SK-N-SH (cell line): ENCODE data around the gene TGM3. TPM values are rescaled to one million over a fixed set of nuclear protein-coding genes. Genes with fewer than 3 reads are reported as not detected.
"Not testable (repeated sequence)": the region's sequence is repeated elsewhere in the genome, so short reads cannot be mapped to it uniquely, and the experiment has no call there.

Source experiments
- CTCF ChIA-PET: fragments of 300-600, 350-600 bp; formaldehyde crosslinking; extraction: SDS; loops from one replicate; lab custom pipeline; 2021; lab: Yijun Ruan, JAX
- POLR2A ChIA-PET: fragments of 350-600 bp; sonication (Branson Sonifier 250); formaldehyde crosslinking; extraction: SDS; loops from one replicate; lab custom pipeline; 2020; ENCODE audit warnings: antibody characterized with exemption, inconsistent platforms; lab: Yijun Ruan, JAX
- DNase-seq: peaks from one replicate; pipeline ENCODE4 v3.0.0; 2012
- H2AFZ ChIP-seq: fragments of 200-600 bp; sonication (generic); 2 replicates; pipeline ENCODE4 v1.8.1; 2016; ENCODE audit warnings: antibody characterized with exemption, mild to moderate bottlenecking, low read depth
- H3F3A ChIP-seq: fragments of 200-600 bp; sonication (generic); replicated peaks from 2 replicates; pipeline ENCODE3; 2016; ENCODE audit warnings: antibody characterized with exemption, mild to moderate bottlenecking; ENCODE audit not compliant: insufficient read depth
- H3K27ac ChIP-seq, 2 experiments: fragments of 200-500 bp in 1 of 2; fragments of 200-600 bp in 1 of 2; sonication (Bioruptor generic) in 1 of 2; sonication (generic), shearing (Covaris generic) in 1 of 2; 2 replicates each; pipeline versions ENCODE4 v1.5.1 to v1.6.1; 2014 to 2016; ENCODE audit warnings: low read depth in 2 of 2, inconsistent platforms in 1 of 2, low read length in 1 of 2, mild to moderate bottlenecking in 1 of 2, mixed read lengths in 1 of 2
- H3K27me3 ChIP-seq: fragments of 200-600 bp; sonication (generic), shearing (Covaris generic); 2 replicates; pipeline ENCODE4 v1.6.1; 2016; ENCODE audit warnings: mixed run types; ENCODE audit not compliant: insufficient read depth
- H3K36me3 ChIP-seq, 2 experiments: fragments of 200-500 bp in 1 of 2; fragments of 200-600 bp in 1 of 2; sonication (Bioruptor generic) in 1 of 2; sonication (generic) in 1 of 2; replicated peaks in 1 of 2; 2 replicates each; pipeline versions ENCODE3 to v1.5.1; 2014 to 2016; ENCODE audit warnings: low read length in 1 of 2, mild to moderate bottlenecking in 1 of 2; ENCODE audit not compliant: insufficient read depth in 2 of 2, control insufficient read depth in 1 of 2
- H3K4me1 ChIP-seq, 2 experiments: fragments of 200-500 bp in 1 of 2; fragments of 200-600 bp in 1 of 2; sonication (Bioruptor generic) in 1 of 2; sonication (generic), shearing (Covaris generic) in 1 of 2; 2 replicates each; pipeline versions ENCODE4 v1.5.1 to v1.6.1; 2014 to 2016; ENCODE audit warnings: low read depth in 1 of 2, low read length in 1 of 2, mixed run types in 1 of 2; ENCODE audit not compliant: insufficient read depth in 2 of 2, control insufficient read depth in 1 of 2
- H3K4me2 ChIP-seq: fragments of 200-600 bp; sonication (generic), shearing (Covaris generic); 2 replicates; pipeline ENCODE4 v1.6.1; 2017; ENCODE audit warnings: mixed run types
- H3K4me3 ChIP-seq, 2 experiments: fragments of 200-500 bp in 1 of 2; fragments of 200-600 bp in 1 of 2; sonication (Bioruptor generic) in 1 of 2; sonication (generic), shearing (Covaris generic) in 1 of 2; 2 replicates each; pipeline versions ENCODE4 v1.5.1 to v1.8.1; 2014 to 2016; ENCODE audit warnings: low read depth in 2 of 2, inconsistent platforms in 1 of 2, low read length in 1 of 2, mild to moderate bottlenecking in 1 of 2, mixed read lengths in 1 of 2, moderate library complexity in 1 of 2
- H3K79me2 ChIP-seq: fragments of 200-600 bp; sonication (generic); 2 replicates; pipeline ENCODE4 v1.8.1; 2017; ENCODE audit warnings: mild to moderate bottlenecking; ENCODE audit not compliant: insufficient read depth
- H3K9ac ChIP-seq: fragments of 200-600 bp; sonication (generic); 2 replicates; pipeline ENCODE4 v1.6.1; 2017; ENCODE audit warnings: mixed run types
- H3K9me2 ChIP-seq: fragments of 200-600 bp; sonication (generic); 2 replicates; pipeline ENCODE4 v1.6.1; 2017; ENCODE audit warnings: mixed run types
- H3K9me3 ChIP-seq: fragments of 200-600 bp; sonication (generic); 2 replicates; pipeline ENCODE4 v1.6.1; 2017; ENCODE audit warnings: mixed run types, mild to moderate bottlenecking, moderate library complexity
- H4K20me1 ChIP-seq: fragments of 200-600 bp; sonication (generic); 2 replicates; pipeline ENCODE4 v1.6.1; 2017; ENCODE audit warnings: mild to moderate bottlenecking, mixed run types; ENCODE audit not compliant: insufficient read depth
- EP300 ChIP-seq, 2 experiments: IDR thresholded peaks; 2 replicates each; pipeline versions ENCODE4 v1.4.0 to v1.6.1; 2012; ENCODE audit warnings: borderline replicate concordance in 1 of 2, low read depth in 1 of 2, low read length in 1 of 2
- JUND ChIP-seq: IDR thresholded peaks from 2 replicates; pipeline ENCODE4 v1.4.0; 2012
- MEF2A ChIP-seq: IDR thresholded peaks from 2 replicates; pipeline ENCODE4 v1.4.0; 2012; ENCODE audit warnings: low read depth, borderline replicate concordance
- RAD21 ChIP-seq: IDR thresholded peaks from 2 replicates; pipeline ENCODE4 v1.6.1; 2012; ENCODE audit warnings: mild to moderate bottlenecking, low read length
- YY1 ChIP-seq: IDR thresholded peaks from 2 replicates; pipeline ENCODE4 v1.4.0; 2012; ENCODE audit warnings: low read depth, mild to moderate bottlenecking
- WGBS: methylation state at CpG from one replicate; pipeline ENCODE4 v1.1.6; 2017; ENCODE audit warnings: low lambda C conversion rate; 5-methylcytosine and 5-hydroxymethylcytosine counted together
- polyA plus RNA-seq, 3 experiments: library from polyadenylated mRNA; depleted of rRNA; stranded (reverse); fragments of >200 nt; gene quantifications; 2 replicates each; pipeline ENCODE4 v1.2.3, GENCODE V29; 2012
- TF ChIP-seq, protein P1 (sequence below): IDR thresholded peaks from 2 replicates; pipeline ENCODE4 v1.4.0; 2012; ENCODE audit warnings: low read depth, borderline replicate concordance
- TF ChIP-seq, protein P2 (sequence below): fragments of 150-350 bp; IDR thresholded peaks from 2 replicates; pipeline ENCODE4 v1.6.1; 2017; ENCODE audit warnings: antibody characterized with exemption, low read length, low read depth, borderline replicate concordance

TGM3 gene
- polyA plus RNA-seq, 1 of the 3 experiments (the other 2 are of a cell fraction), result not detected

DNA sequence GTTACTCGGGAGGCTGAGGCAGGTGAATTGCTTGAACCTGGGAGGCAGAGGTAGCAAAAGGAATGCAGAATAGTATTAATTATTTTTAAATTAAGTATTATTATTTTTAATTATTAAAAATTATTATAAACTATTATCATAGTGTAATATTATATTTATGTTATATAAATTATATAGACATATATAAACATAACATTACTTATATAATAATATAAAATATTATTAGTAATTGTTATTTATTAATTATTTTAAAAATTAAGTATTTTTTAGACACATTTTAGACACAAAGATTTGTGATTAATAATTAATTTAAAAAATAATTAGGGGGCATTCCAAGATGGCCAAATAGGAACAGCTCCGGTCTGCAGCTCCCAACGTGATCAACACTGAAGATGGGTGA lies 31.7 kb upstream of the TGM3 start:
- Histone ChIP-seq H3K4me1 (no peaks in the 10 kb centered on the region), H4K20me1 (no peaks in the 10 kb centered on the region), H3K27ac (no peak overlapping the region), H3F3A (no peaks in the 10 kb centered on the region), H3K4me3 (no peak overlapping the region), H3K27me3 (no peaks in the 10 kb centered on the region; the same call in 1 of the 2 replicates), H2AFZ (no peak overlapping the region), H3K4me2 (no peak overlapping the region), H3K79me2 (no peaks in the 10 kb centered on the region), H3K36me3 (no peaks in the 10 kb centered on the region), H3K9me2 (no peaks in the 10 kb centered on the region), H3K9ac (no peak overlapping the region), H3K9me3 (no peaks in the 10 kb centered on the region)
- WGBS, result 67% methylated on average over 3 of the region's 3 CpGs
- TF ChIP-seq RAD21 (no peak), JUND (no peak), YY1 (no peak), EP300 (IDR thresholded peaks at IDR 0.05; ENCODE audit: borderline replicate concordance in 1 of 2, low read depth in 1 of 2, low read length in 1 of 2) (no peak), MEF2A (no peak)
- TF ChIP-seq, protein P1, sequence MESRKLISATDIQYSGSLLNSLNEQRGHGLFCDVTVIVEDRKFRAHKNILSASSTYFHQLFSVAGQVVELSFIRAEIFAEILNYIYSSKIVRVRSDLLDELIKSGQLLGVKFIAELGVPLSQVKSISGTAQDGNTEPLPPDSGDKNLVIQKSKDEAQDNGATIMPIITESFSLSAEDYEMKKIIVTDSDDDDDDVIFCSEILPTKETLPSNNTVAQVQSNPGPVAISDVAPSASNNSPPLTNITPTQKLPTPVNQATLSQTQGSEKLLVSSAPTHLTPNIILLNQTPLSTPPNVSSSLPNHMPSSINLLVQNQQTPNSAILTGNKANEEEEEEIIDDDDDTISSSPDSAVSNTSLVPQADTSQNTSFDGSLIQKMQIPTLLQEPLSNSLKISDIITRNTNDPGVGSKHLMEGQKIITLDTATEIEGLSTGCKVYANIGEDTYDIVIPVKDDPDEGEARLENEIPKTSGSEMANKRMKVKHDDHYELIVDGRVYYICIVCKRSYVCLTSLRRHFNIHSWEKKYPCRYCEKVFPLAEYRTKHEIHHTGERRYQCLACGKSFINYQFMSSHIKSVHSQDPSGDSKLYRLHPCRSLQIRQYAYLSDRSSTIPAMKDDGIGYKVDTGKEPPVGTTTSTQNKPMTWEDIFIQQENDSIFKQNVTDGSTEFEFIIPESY, result no peak
- TF ChIP-seq, protein P2, sequence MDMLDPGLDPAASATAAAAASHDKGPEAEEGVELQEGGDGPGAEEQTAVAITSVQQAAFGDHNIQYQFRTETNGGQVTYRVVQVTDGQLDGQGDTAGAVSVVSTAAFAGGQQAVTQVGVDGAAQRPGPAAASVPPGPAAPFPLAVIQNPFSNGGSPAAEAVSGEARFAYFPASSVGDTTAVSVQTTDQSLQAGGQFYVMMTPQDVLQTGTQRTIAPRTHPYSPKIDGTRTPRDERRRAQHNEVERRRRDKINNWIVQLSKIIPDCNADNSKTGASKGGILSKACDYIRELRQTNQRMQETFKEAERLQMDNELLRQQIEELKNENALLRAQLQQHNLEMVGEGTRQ, result no peak
- DNase-seq, result no peak
- ChIA-PET CTCF (interaction anchor here (1.0 kb wide), 1 partner anchor 10 kb away, joined by 4 read pairs; no protein-coding TSS in a partner anchor), POLR2A (no interaction called here)

DNA sequence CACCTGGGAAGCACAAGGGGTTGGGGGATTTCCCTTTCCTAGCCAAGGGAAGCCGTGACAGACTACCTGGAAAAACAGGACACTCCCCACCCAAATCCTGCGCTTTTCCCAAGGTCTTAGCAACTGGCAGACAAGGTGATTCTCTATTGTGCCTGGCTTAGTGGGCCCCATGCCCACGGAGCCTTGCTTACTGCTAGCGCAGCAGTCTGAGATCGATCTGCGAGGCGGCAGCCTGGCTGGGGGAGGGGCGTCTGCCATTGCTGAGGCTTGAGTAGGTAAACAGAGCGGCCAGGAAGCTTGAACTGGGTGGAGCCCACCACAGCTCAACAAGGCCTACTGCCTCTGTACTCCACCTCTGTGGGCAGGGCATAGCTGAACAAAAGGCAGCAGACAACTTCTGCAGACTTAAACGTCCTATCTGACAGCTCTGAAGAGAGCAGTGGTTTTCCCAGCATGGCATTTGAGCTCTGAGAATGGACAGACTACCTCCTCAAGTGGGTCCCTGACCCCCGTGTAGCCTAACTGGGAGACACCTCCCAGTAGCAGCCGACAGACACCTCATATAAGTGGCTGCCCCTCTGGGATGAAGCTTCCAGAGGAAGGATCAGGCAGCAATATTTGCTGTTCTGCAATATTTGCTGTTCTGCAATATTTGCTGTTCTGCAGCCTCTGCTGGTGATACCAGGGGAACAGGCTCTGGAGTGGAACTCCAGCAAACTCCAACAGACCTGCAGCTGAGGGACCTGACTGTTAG lies 31.0 kb upstream of the TGM3 start:
- H3K27me3 ChIP-seq, H3K9ac ChIP-seq, H3K9me2 ChIP-seq, DNase-seq, H3K4me1 ChIP-seq, H2AFZ ChIP-seq, H3K9me3 ChIP-seq, H3F3A ChIP-seq, H3K36me3 ChIP-seq, H4K20me1 ChIP-seq, H3K27ac ChIP-seq, H3K4me2 ChIP-seq, H3K79me2 ChIP-seq, H3K4me3 ChIP-seq, POLR2A ChIA-PET: not testable (repeated sequence)
- 30% methylated on average over 8 of the region's 12 CpGs for WGBS
- CTCF ChIA-PET, result interaction anchor here (1.0 kb wide), 1 partner anchor 10 kb away, joined by 4 read pairs; no protein-coding TSS in a partner anchor
